NCI-H2196 (cell line): ENCODE measurements around the gene TEX22.
A peak's percentile ranks its signal among the peaks of the same experiment; 100 is the strongest.
"Not testable (repeated sequence)": the region's sequence is repeated elsewhere in the genome, so short reads cannot be mapped to it uniquely, and the experiment has no call there.

Experiments
- DNase-seq: peaks from one replicate; lab custom pipeline; 2025; ENCODE audit not compliant: unreplicated experiment; lab: John Stamatoyannopoulos, UW

Gene TEX22

GRCh38 chr14:105398044-105398725, at the start of gene TEX22:
Gene TEX22, plus strand, starts transcription at chr14:105398538. Its CDS starts 803 bp downstream, at chr14:105399341.
- DNase-seq: peak; percentile 59

- no peak for DNase-seq
Observed at GRCh38 chr14:105348945-105349699, 49.2 kb upstream of the TEX22 start.

- DNase-seq: no peak
Observed at GRCh38 chr14:105349992-105350391, 48.3 kb upstream of the TEX22 start.

- DNase-seq: no peak
Observed at GRCh38 chr14:105350450-105351244, 47.7 kb upstream of the TEX22 start.

- DNase-seq: no peak
Observed at GRCh38 chr14:105351410-105351809, 46.9 kb upstream of the TEX22 start.

- peak; percentile 76 for DNase-seq
Observed at GRCh38 chr14:105351920-105352851, 46.2 kb upstream of the TEX22 start.

- DNase-seq: no peak
Observed at GRCh38 chr14:105353136-105353535, 45.2 kb upstream of the TEX22 start.

- no peak for DNase-seq
Observed at GRCh38 chr14:105354541-105354940, 43.8 kb upstream of the TEX22 start.

- no peak for DNase-seq
Observed at GRCh38 chr14:105355049-105355575, 43.2 kb upstream of the TEX22 start.

GRCh38 chr14:105355850-105356604, 42.3 kb upstream of the TEX22 start:
- no peak for DNase-seq

- DNase-seq: no peak
Observed at GRCh38 chr14:105356927-105357326, 41.4 kb upstream of the TEX22 start.

GRCh38 chr14:105357626-105358025, 40.7 kb upstream of the TEX22 start:
- DNase-seq: no peak

GRCh38 chr14:105358140-105358846, 40.0 kb upstream of the TEX22 start:
- no peak for DNase-seq

- no peak for DNase-seq
Observed at GRCh38 chr14:105358943-105359342, 39.4 kb upstream of the TEX22 start.

- DNase-seq: not testable (repeated sequence)
Observed at GRCh38 chr14:105361412-105361811, 36.9 kb upstream of the TEX22 start.

- no peak for DNase-seq
Observed at GRCh38 chr14:105363847-105364708, 34.3 kb upstream of the TEX22 start.

- no peak for DNase-seq
Observed at GRCh38 chr14:105365101-105365500, 33.2 kb upstream of the TEX22 start.

- no peak for DNase-seq
Observed at GRCh38 chr14:105365681-105366080, 32.7 kb upstream of the TEX22 start.
